Keratinocyte (primary cell): ENCODE measurements around the gene PIM3. TPM values are rescaled to one million over a fixed set of nuclear protein-coding genes. Genes with fewer than 3 reads are reported as not detected.
A peak's percentile ranks its signal among the peaks of the same experiment; 100 is the strongest.

Source experiments
- DNase-seq: peaks from one replicate; pipeline ENCODE4 v3.0.0-alpha.2; 2011; ENCODE audit warnings: low read depth, missing footprints, low spot score
- FAIRE-seq: peaks from 2 replicates; lab custom pipeline; 2011; peaks lifted over from hg19 to GRCh38; lab: Jason Lieb, UNC
- H2AFZ ChIP-seq: 2 replicates; pipeline ENCODE4 v1.6.0; 2012; ENCODE audit warnings: low read length, control low read depth, inconsistent platforms; ENCODE audit not compliant: control insufficient read depth
- H3K27ac ChIP-seq: 2 replicates; pipeline ENCODE4 v1.5.1; 2011; ENCODE audit warnings: low read length; ENCODE audit not compliant: control insufficient read depth, insufficient read depth
- H3K27me3 ChIP-seq: 3 replicates; pipeline ENCODE4 v1.6.0; 2011; ENCODE audit warnings: low read length; ENCODE audit not compliant: control insufficient read depth, insufficient read depth; ENCODE audit errors: extremely low read depth
- H3K36me3 ChIP-seq, 2 experiments: 2 replicates in 1 of 2; 3 replicates in 1 of 2; pipeline ENCODE4 v1.5.1; 2011; ENCODE audit warnings: low read length in 2 of 2, mild to moderate bottlenecking in 1 of 2; ENCODE audit not compliant: control insufficient read depth in 2 of 2, insufficient read depth in 2 of 2; ENCODE audit errors: extremely low read depth in 1 of 2
- H3K4me1 ChIP-seq: 3 replicates; pipeline ENCODE4 v1.5.1; 2011; ENCODE audit warnings: low read length; ENCODE audit not compliant: control insufficient read depth, insufficient read depth; ENCODE audit errors: extremely low read depth
- H3K4me2 ChIP-seq: 3 replicates; pipeline ENCODE4 v1.6.0; 2011; ENCODE audit warnings: low read depth, low read length; ENCODE audit not compliant: control insufficient read depth, insufficient read depth; ENCODE audit errors: extremely low read depth
- H3K4me3 ChIP-seq, 3 experiments: fragments of 200-600 bp in 1 of 3; sonication (generic) in 1 of 3; 2 replicates in 2 of 3; 3 replicates in 1 of 3; pipeline ENCODE4 v1.5.1; 2011 to 2016; ENCODE audit warnings: low read length in 3 of 3, mild to moderate bottlenecking in 3 of 3, control low read depth in 2 of 3, inconsistent platforms in 1 of 3, low read depth in 1 of 3, mixed read lengths in 1 of 3, mixed run types in 1 of 3, moderate library complexity in 1 of 3; ENCODE audit not compliant: control insufficient read depth in 2 of 3, insufficient read depth in 2 of 3; ENCODE audit errors: extremely low read depth in 1 of 3
- H3K79me2 ChIP-seq: 2 replicates; pipeline ENCODE4 v1.6.0; 2012; ENCODE audit warnings: low read length; ENCODE audit not compliant: control insufficient read depth, insufficient read depth
- H3K9ac ChIP-seq: 3 replicates; pipeline ENCODE4 v1.6.0; 2011; ENCODE audit warnings: low read length; ENCODE audit not compliant: control insufficient read depth, insufficient read depth; ENCODE audit errors: extremely low read depth
- H3K9me1 ChIP-seq: 3 replicates; pipeline ENCODE4 v1.6.0; 2011; ENCODE audit warnings: low read length; ENCODE audit not compliant: control insufficient read depth, insufficient read depth; ENCODE audit errors: extremely low read depth
- H3K9me3 ChIP-seq: 2 replicates; pipeline ENCODE4 v1.5.1; 2012; ENCODE audit warnings: low read depth, low read length; ENCODE audit not compliant: control insufficient read depth
- H4K20me1 ChIP-seq: 3 replicates; pipeline ENCODE4 v1.6.0; 2011; ENCODE audit warnings: low read length; ENCODE audit not compliant: control insufficient read depth, insufficient read depth; ENCODE audit errors: extremely low read depth
- EZH2 ChIP-seq: IDR thresholded peaks from one replicate; pipeline ENCODE4 v1.6.1; 2012; ENCODE audit warnings: inconsistent platforms, mild to moderate bottlenecking, low read length, moderate library complexity
- dilution Hi-C: fragments of 300-500 bp; cut with MboI; formaldehyde crosslinking; loops from one replicate; pipeline ENCODE4 v1.7.0; 2020; ENCODE audit warnings: low sequenced_read_pairs; ENCODE audit not compliant: extremely low pct_ligation_motif_present
- polyA plus RNA-seq, 5 experiments: library from polyadenylated mRNA; depleted of rRNA in 3 of 5; stranded (reverse) in 3 of 5; stranded (forward) in 1 of 5; unstranded in 1 of 5; fragments of >200 nt; gene quantifications; 1 replicate in 1 of 5; 2 replicates in 3 of 5; 3 replicates in 1 of 5; pipeline versions ENCODE4 v1.2.1 to v1.2.3, GENCODE V29; 2011 to 2012; ENCODE audit warnings: missing spikeins in 2 of 5, low read depth in 1 of 5, low replicate concordance in 1 of 5
- TF ChIP-seq, protein P1 (sequence below), 3 experiments: IDR thresholded peaks in 1 of 3; conservative IDR thresholded peaks in 1 of 3; optimal IDR thresholded peaks in 1 of 3; 2 replicates in 2 of 3; 3 replicates in 1 of 3; pipeline versions ENCODE3 to v1.5.1; 2011; ENCODE audit warnings: low read length in 3 of 3, mild to moderate bottlenecking in 3 of 3, moderate library complexity in 2 of 3, control low read depth in 1 of 3, inconsistent platforms in 1 of 3; ENCODE audit not compliant: insufficient read depth in 2 of 3; ENCODE audit errors: extremely low read depth in 1 of 3

The PIM3 gene
- polyA plus RNA-seq, 1 donor (not counting 4 experiments of a cell fraction or from before 2014, with no cell fraction given) = 3.4 TPM

DNA sequence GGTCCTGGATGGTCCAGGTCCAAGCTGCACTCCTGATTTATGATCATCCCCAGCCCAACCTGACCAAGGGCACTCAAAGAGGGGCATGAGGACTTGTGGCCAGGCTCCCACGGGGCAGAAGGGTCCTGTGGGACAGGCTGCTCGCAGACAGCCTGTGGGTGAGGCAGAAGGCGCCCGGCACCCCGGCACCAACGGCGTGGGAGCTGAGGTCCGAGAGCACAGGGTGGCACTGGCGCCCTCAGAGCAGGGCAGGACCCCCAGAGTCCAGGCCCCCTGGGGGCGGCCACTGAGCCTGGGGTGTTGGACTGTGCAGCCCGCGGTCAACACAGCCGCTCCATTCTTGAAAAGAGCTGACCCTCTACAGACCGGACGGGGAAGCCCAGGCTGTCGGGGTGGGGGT lies 48.7 kb downstream of the PIM3 start:
- TF ChIP-seq EZH2 = no peak
- TF ChIP-seq, protein P1, sequence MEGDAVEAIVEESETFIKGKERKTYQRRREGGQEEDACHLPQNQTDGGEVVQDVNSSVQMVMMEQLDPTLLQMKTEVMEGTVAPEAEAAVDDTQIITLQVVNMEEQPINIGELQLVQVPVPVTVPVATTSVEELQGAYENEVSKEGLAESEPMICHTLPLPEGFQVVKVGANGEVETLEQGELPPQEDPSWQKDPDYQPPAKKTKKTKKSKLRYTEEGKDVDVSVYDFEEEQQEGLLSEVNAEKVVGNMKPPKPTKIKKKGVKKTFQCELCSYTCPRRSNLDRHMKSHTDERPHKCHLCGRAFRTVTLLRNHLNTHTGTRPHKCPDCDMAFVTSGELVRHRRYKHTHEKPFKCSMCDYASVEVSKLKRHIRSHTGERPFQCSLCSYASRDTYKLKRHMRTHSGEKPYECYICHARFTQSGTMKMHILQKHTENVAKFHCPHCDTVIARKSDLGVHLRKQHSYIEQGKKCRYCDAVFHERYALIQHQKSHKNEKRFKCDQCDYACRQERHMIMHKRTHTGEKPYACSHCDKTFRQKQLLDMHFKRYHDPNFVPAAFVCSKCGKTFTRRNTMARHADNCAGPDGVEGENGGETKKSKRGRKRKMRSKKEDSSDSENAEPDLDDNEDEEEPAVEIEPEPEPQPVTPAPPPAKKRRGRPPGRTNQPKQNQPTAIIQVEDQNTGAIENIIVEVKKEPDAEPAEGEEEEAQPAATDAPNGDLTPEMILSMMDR (optimal IDR thresholded peaks at IDR 0.05 in 1 of 3, IDR thresholded peaks at IDR 0.05 in 1 of 3, conservative IDR thresholded peaks at IDR 0.05 in 1 of 3; ENCODE audit: extremely low read depth in 1 of 3, insufficient read depth in 2 of 3, low read length in 3 of 3) = no peak
- DNase-seq = no peak
- H3K9me1 ChIP-seq = no peaks in the 10 kb centered on the region
- no peak overlapping the region for H3K4me3 ChIP-seq
- H3K9ac ChIP-seq = no peak overlapping the region
- dilution Hi-C loops = no loop called here
- H3K4me2 ChIP-seq = no peak overlapping the region
- no peaks in the 10 kb centered on the region for H3K36me3 ChIP-seq
- no peaks in the 10 kb centered on the region for H4K20me1 ChIP-seq
- peaks cover 46% of the 10 kb centered on the region for H3K27me3 ChIP-seq
- H3K4me1 ChIP-seq = no peaks in the 10 kb centered on the region
- H2AFZ ChIP-seq = no peak overlapping the region
- H3K27ac ChIP-seq = no peak overlapping the region
- no peak for FAIRE-seq
- no peaks in the 10 kb centered on the region for H3K9me3 ChIP-seq
- no peaks in the 10 kb centered on the region for H3K79me2 ChIP-seq

GRCh38 chr22:50009765-50010675 lies 49.4 kb downstream of the PIM3 start:
- no peak overlapping the region for H3K27ac ChIP-seq
- H2AFZ ChIP-seq = no peak overlapping the region
- TF ChIP-seq, protein P1 (optimal IDR thresholded peaks at IDR 0.05 in 1 of 3, IDR thresholded peaks at IDR 0.05 in 1 of 3, conservative IDR thresholded peaks at IDR 0.05 in 1 of 3; ENCODE audit: extremely low read depth in 1 of 3, insufficient read depth in 2 of 3, low read length in 3 of 3) = no peak
- peak; percentile 45 for TF ChIP-seq EZH2
- no peak overlapping the region for H3K4me2 ChIP-seq
- no peaks in the 10 kb centered on the region for H3K4me1 ChIP-seq
- peak; percentile 84 for FAIRE-seq
- no peaks in the 10 kb centered on the region for H3K79me2 ChIP-seq
- H3K36me3 ChIP-seq = no peaks in the 10 kb centered on the region
- no peak for DNase-seq
- H3K9me3 ChIP-seq = no peaks in the 10 kb centered on the region
- H3K9me1 ChIP-seq = no peaks in the 10 kb centered on the region
- no peaks in the 10 kb centered on the region for H4K20me1 ChIP-seq
- H3K27me3 ChIP-seq = peaks cover 54% of the 10 kb centered on the region
- H3K9ac ChIP-seq = no peak overlapping the region
- dilution Hi-C loops = no loop called here
- no peak overlapping the region for H3K4me3 ChIP-seq
